GM23338 (cell line): ENCODE results near the gene TRPC4AP.

ENCODE experiments used
- CREB1 ChIP-seq: fragments of 250-450 bp; sonication (Bioruptor Pico); IDR thresholded peaks from 2 replicates; pipeline ENCODE4 v1.5.0; 2020; ENCODE audit warnings: low read depth, mild to moderate bottlenecking, moderate library complexity
- CTCF ChIP-seq, 2 experiments: fragments of 200-600 bp in 1 of 2; sonication (generic) in 1 of 2; conservative IDR thresholded peaks; 2 replicates each; pipeline versions ENCODE4 v1.5.1 to v1.6.1; 2016 to 2017; ENCODE audit warnings: antibody characterized with exemption in 2 of 2, low read depth in 2 of 2, mild to moderate bottlenecking in 2 of 2, moderate library complexity in 1 of 2
- ETS1 ChIP-seq: IDR thresholded peaks from 2 replicates; pipeline ENCODE4 v1.6.1; 2016; ENCODE audit warnings: antibody characterized with exemption
- EZH2 ChIP-seq: fragments of 200-600 bp; sonication (generic); IDR thresholded peaks from one replicate; pipeline ENCODE4 v1.8.0; 2017; ENCODE audit warnings: antibody characterized with exemption, mild to moderate bottlenecking, low read depth; ENCODE audit not compliant: unreplicated experiment
- EZH2phosphoT487 ChIP-seq: fragments of 200-600 bp; sonication (generic); IDR thresholded peaks from one replicate; pipeline ENCODE4 v1.8.1; 2018; ENCODE audit warnings: antibody characterized with exemption; ENCODE audit not compliant: unreplicated experiment
- JUNB ChIP-seq: IDR thresholded peaks from one replicate; pipeline ENCODE4 v1.6.1; 2016; ENCODE audit warnings: antibody characterized with exemption; ENCODE audit not compliant: unreplicated experiment
- NANOG ChIP-seq: IDR thresholded peaks from 2 replicates; pipeline ENCODE4 v1.6.1; 2016; ENCODE audit warnings: antibody characterized with exemption, borderline replicate concordance
- POLR2AphosphoS5 ChIP-seq: IDR thresholded peaks from 2 replicates; pipeline ENCODE4 v1.6.1; 2016; ENCODE audit warnings: antibody characterized with exemption, low read depth
- STAT1 ChIP-seq: IDR thresholded peaks from one replicate; pipeline ENCODE4 v1.6.1; 2016; ENCODE audit warnings: antibody characterized with exemption; ENCODE audit not compliant: unreplicated experiment
- ZNF331 ChIP-seq: fragments of 250-450 bp; sonication (Bioruptor Pico); IDR thresholded peaks from 2 replicates; pipeline ENCODE4 v1.5.0; 2020; ENCODE audit warnings: low read depth, mild to moderate bottlenecking, moderate library complexity
- TF ChIP-seq, protein P1 (sequence below): IDR thresholded peaks from one replicate; pipeline ENCODE4 v1.6.1; 2018; ENCODE audit warnings: antibody characterized with exemption; ENCODE audit not compliant: unreplicated experiment

- TF ChIP-seq CTCF (conservative IDR thresholded peaks at IDR 0.05; ENCODE audit: low read depth in 2 of 2), result no peak
- no peak for TF ChIP-seq POLR2AphosphoS5
- no peak for TF ChIP-seq EZH2
- TF ChIP-seq, protein P1, sequence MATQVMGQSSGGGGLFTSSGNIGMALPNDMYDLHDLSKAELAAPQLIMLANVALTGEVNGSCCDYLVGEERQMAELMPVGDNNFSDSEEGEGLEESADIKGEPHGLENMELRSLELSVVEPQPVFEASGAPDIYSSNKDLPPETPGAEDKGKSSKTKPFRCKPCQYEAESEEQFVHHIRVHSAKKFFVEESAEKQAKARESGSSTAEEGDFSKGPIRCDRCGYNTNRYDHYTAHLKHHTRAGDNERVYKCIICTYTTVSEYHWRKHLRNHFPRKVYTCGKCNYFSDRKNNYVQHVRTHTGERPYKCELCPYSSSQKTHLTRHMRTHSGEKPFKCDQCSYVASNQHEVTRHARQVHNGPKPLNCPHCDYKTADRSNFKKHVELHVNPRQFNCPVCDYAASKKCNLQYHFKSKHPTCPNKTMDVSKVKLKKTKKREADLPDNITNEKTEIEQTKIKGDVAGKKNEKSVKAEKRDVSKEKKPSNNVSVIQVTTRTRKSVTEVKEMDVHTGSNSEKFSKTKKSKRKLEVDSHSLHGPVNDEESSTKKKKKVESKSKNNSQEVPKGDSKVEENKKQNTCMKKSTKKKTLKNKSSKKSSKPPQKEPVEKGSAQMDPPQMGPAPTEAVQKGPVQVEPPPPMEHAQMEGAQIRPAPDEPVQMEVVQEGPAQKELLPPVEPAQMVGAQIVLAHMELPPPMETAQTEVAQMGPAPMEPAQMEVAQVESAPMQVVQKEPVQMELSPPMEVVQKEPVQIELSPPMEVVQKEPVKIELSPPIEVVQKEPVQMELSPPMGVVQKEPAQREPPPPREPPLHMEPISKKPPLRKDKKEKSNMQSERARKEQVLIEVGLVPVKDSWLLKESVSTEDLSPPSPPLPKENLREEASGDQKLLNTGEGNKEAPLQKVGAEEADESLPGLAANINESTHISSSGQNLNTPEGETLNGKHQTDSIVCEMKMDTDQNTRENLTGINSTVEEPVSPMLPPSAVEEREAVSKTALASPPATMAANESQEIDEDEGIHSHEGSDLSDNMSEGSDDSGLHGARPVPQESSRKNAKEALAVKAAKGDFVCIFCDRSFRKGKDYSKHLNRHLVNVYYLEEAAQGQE, result no peak
- no peak for TF ChIP-seq EZH2phosphoT487
- TF ChIP-seq JUNB, result no peak
- no peak for TF ChIP-seq CREB1 (CRISPR knock-in tag)
- TF ChIP-seq ZNF331 (CRISPR knock-in tag), result no peak
- no peak for TF ChIP-seq STAT1
- no peak for TF ChIP-seq NANOG
- no peak for TF ChIP-seq ETS1
Measured at GRCh38 chr20:35117629-35118028, 25.0 kb upstream of the TRPC4AP start.
